ENCODE data around the gene ZNF582.
A peak's percentile ranks its signal among the peaks of the same experiment; 100 is the strongest.

Gene ZNF582

GRCh38 chr19:56383826-56384605 lies 9.3 kb downstream of the ZNF582 start:
- no peak for TF ChIP-seq CTCF (IDR thresholded peaks at IDR 0.05)
- H3K4me1 Mint-ChIP-seq, result no peaks in the 10 kb centered on the region
- no peak overlapping the region for H3K4me3 Mint-ChIP-seq
- H3K36me3 Mint-ChIP-seq (ENCODE audit: low read depth), result peaks cover 90% of the 10 kb centered on the region
- no peak overlapping the region for H3K27ac Mint-ChIP-seq
- peaks cover 92% of the 10 kb centered on the region for H3K9me3 Mint-ChIP-seq
- no peak for DNase-seq
- no peaks in the 10 kb centered on the region for H3K27me3 Mint-ChIP-seq (ENCODE audit: low read depth, poor library complexity)

- no peak overlapping the region for H3K4me3 Mint-ChIP-seq
- TF ChIP-seq CTCF (IDR thresholded peaks at IDR 0.05), result no peak
- no peak for DNase-seq
- no peak overlapping the region for H3K27ac Mint-ChIP-seq
- peaks cover 96% of the 10 kb centered on the region for H3K36me3 Mint-ChIP-seq (ENCODE audit: low read depth)
- H3K9me3 Mint-ChIP-seq, result peaks cover 96% of the 10 kb centered on the region
- H3K4me1 Mint-ChIP-seq, result no peaks in the 10 kb centered on the region
- H3K27me3 Mint-ChIP-seq (ENCODE audit: low read depth, poor library complexity), result no peaks in the 10 kb centered on the region
These were observed 16.0 kb downstream of the ZNF582 start for GRCh38 chr19:56377105-56377924.

GRCh38 chr19:56372281-56372680 lies 21.1 kb downstream of the ZNF582 start:
- no peak for TF ChIP-seq CTCF (IDR thresholded peaks at IDR 0.05)
- Mint-ChIP-seq H3K27me3 (ENCODE audit: low read depth, poor library complexity) (peaks cover 2% of the 10 kb centered on the region), H3K36me3 (ENCODE audit: low read depth) (peaks cover 99% of the 10 kb centered on the region), H3K4me3 (no peak overlapping the region), H3K27ac (no peak overlapping the region), H3K4me1 (peaks cover 5% of the 10 kb centered on the region), H3K9me3 (peaks cover 97% of the 10 kb centered on the region)
- DNase-seq, result no peak

GRCh38 chr19:56369886-56370676 lies 23.3 kb downstream of the ZNF582 start:
- Mint-ChIP-seq H3K9me3 (peaks cover 96% of the 10 kb centered on the region), H3K4me1 (peaks cover 5% of the 10 kb centered on the region), H3K4me3 (peak overlapping the region; percentile 73), H3K27ac (no peak overlapping the region), H3K27me3 (ENCODE audit: low read depth, poor library complexity) (peaks cover 2% of the 10 kb centered on the region), H3K36me3 (ENCODE audit: low read depth) (peaks cover 89% of the 10 kb centered on the region)
- TF ChIP-seq CTCF (IDR thresholded peaks at IDR 0.05), result no peak
- no peak for DNase-seq

GRCh38 chr19:56367829-56368711 lies 25.3 kb downstream of the ZNF582 start:
- Mint-ChIP-seq H3K27ac (peak overlapping the region; percentile 96), H3K4me1 (peaks cover 5% of the 10 kb centered on the region), H3K36me3 (ENCODE audit: low read depth) (peaks cover 77% of the 10 kb centered on the region), H3K9me3 (peaks cover 92% of the 10 kb centered on the region), H3K27me3 (ENCODE audit: low read depth, poor library complexity) (peaks cover 2% of the 10 kb centered on the region), H3K4me3 (peak overlapping the region; percentile 91)
- DNase-seq, result peak; percentile 79
- TF ChIP-seq CTCF (IDR thresholded peaks at IDR 0.05), result no peak
